Hepatocyte (in vitro differentiated cells): ENCODE data around the gene NAT10. TPM values are rescaled to one million over a fixed set of nuclear protein-coding genes. Genes with fewer than 3 reads are reported as not detected.

Source experiments
- DNase-seq: peaks from one replicate; pipeline ENCODE4 v3.0.0-alpha.2; 2016; ENCODE audit warnings: low spot score
- H2AFZ ChIP-seq: fragments of 200-600 bp; sonication (generic); 2 replicates; pipeline ENCODE4 v1.6.0; 2016; ENCODE audit warnings: antibody characterized with exemption, mild to moderate bottlenecking
- H3K27ac ChIP-seq: fragments of 200-600 bp; sonication (generic); 2 replicates; pipeline ENCODE4 v1.5.1; 2016; ENCODE audit warnings: mild to moderate bottlenecking
- H3K27me3 ChIP-seq: fragments of 200-600 bp; sonication (generic); 2 replicates; pipeline ENCODE4 v1.6.1; 2016
- H3K36me3 ChIP-seq: fragments of 200-600 bp; sonication (generic); replicated peaks from 2 replicates; pipeline ENCODE4 v1.5.1; 2016; ENCODE audit warnings: low read depth; ENCODE audit not compliant: insufficient read depth
- H3K4me1 ChIP-seq: fragments of 200-600 bp; sonication (generic); 2 replicates; pipeline ENCODE4 v1.5.1; 2016; ENCODE audit warnings: mild to moderate bottlenecking, moderate library complexity; ENCODE audit not compliant: insufficient read depth
- H3K4me2 ChIP-seq: fragments of 200-600 bp; sonication (generic); 2 replicates; pipeline ENCODE4 v1.6.0; 2016
- H3K4me3 ChIP-seq: fragments of 200-600 bp; sonication (generic); 2 replicates; pipeline ENCODE4 v1.5.1; 2016; ENCODE audit warnings: mild to moderate bottlenecking
- H3K79me2 ChIP-seq: fragments of 200-600 bp; sonication (generic); 2 replicates; pipeline ENCODE4 v1.6.0; 2017; ENCODE audit warnings: mild to moderate bottlenecking
- H3K9me2 ChIP-seq: fragments of 200-600 bp; sonication (generic); replicated peaks from 2 replicates; pipeline ENCODE4 v1.6.0; 2017; ENCODE audit warnings: mild to moderate bottlenecking; ENCODE audit not compliant: insufficient read depth
- H3K9me3 ChIP-seq: fragments of 200-600 bp; sonication (generic); 2 replicates; pipeline ENCODE4 v1.5.1; 2016; ENCODE audit warnings: low read depth, mild to moderate bottlenecking
- H4K20me1 ChIP-seq: fragments of 200-600 bp; sonication (generic); 2 replicates; pipeline ENCODE4 v1.6.0; 2016; ENCODE audit warnings: mild to moderate bottlenecking; ENCODE audit not compliant: insufficient read depth, poor library complexity, severe bottlenecking
- CTCF ChIP-seq: fragments of 200-600 bp; sonication (generic); IDR thresholded peaks from 2 replicates; pipeline ENCODE4 v1.5.1; 2016; ENCODE audit warnings: antibody characterized with exemption, mild to moderate bottlenecking; ENCODE audit not compliant: poor library complexity
- EZH2 ChIP-seq: fragments of 200-600 bp; sonication (generic); IDR thresholded peaks from 2 replicates; pipeline ENCODE4 v1.6.1; 2016; ENCODE audit warnings: antibody characterized with exemption, mild to moderate bottlenecking, borderline replicate concordance
- EZH2phosphoT487 ChIP-seq: fragments of 200-600 bp; sonication (generic); IDR thresholded peaks from one replicate; pipeline ENCODE4 v1.6.1; 2018; ENCODE audit warnings: antibody characterized with exemption, mild to moderate bottlenecking, low read depth, moderate library complexity; ENCODE audit not compliant: unreplicated experiment, severe bottlenecking
- WGBS: methylation state at CpG from one replicate; pipeline ENCODE4 v1.1.6; 2016; ENCODE audit warnings: low lambda C conversion rate; ENCODE audit errors: missing lambda C conversion rate; 5-methylcytosine and 5-hydroxymethylcytosine counted together
- polyA plus RNA-seq: library from polyadenylated mRNA; unstranded; fragments of >200 nt; fragmentation: Nextera tagmentation; extraction: Ambion mirVana; gene quantifications from 2 replicates; pipeline ENCODE4 v1.2.1, GENCODE V29; 2016
- total RNA-seq: library from RNA; depleted of rRNA; stranded (reverse); fragments of >200 nt; gene quantifications from 2 replicates; pipeline ENCODE4 v1.2.3, GENCODE V29; 2014

Gene NAT10
- total and polyA plus RNA-seq, 2 experiments from 2014 or later = 18.3 to 20.5 TPM

- H2AFZ ChIP-seq = no peak overlapping the region
- no peaks in the 10 kb centered on the region for H3K9me2 ChIP-seq
- H4K20me1 ChIP-seq = no peaks in the 10 kb centered on the region
- no peak for TF ChIP-seq EZH2phosphoT487
- no peak for TF ChIP-seq CTCF
- no peak for TF ChIP-seq EZH2
- no peaks in the 10 kb centered on the region for H3K27me3 ChIP-seq
- WGBS = 94% methylated on average over 2 of the region's 2 CpGs
- DNase-seq = no peak
- no peaks in the 10 kb centered on the region for H3K36me3 ChIP-seq
- H3K27ac ChIP-seq = no peak overlapping the region
- no peaks in the 10 kb centered on the region for H3K79me2 ChIP-seq
- H3K4me2 ChIP-seq = no peak overlapping the region
- H3K4me3 ChIP-seq = no peak overlapping the region
- peaks cover 39% of the 10 kb centered on the region for H3K4me1 ChIP-seq
- no peaks in the 10 kb centered on the region for H3K9me3 ChIP-seq
Measured at GRCh38 chr11:34182425-34182824, 77.0 kb downstream of the NAT10 start.

- no peaks in the 10 kb centered on the region for H3K79me2 ChIP-seq
- H2AFZ ChIP-seq = no peak overlapping the region
- no peaks in the 10 kb centered on the region for H3K27me3 ChIP-seq
- TF ChIP-seq EZH2 (no peak), EZH2phosphoT487 (no peak), CTCF (no peak)
- DNase-seq = no peak
- H3K4me1 ChIP-seq = peaks cover 41% of the 10 kb centered on the region
- H3K36me3 ChIP-seq = no peaks in the 10 kb centered on the region
- no peak overlapping the region for H3K4me2 ChIP-seq
- no peaks in the 10 kb centered on the region for H3K9me3 ChIP-seq
- 96% methylated on average over 13 of the region's 13 CpGs for WGBS
- H3K27ac ChIP-seq = no peak overlapping the region
- H4K20me1 ChIP-seq = no peaks in the 10 kb centered on the region
- H3K9me2 ChIP-seq = no peaks in the 10 kb centered on the region
- no peak overlapping the region for H3K4me3 ChIP-seq
Measured at GRCh38 chr11:34182921-34183685, 77.7 kb downstream of the NAT10 start.

- no peak overlapping the region for H3K4me3 ChIP-seq
- no peaks in the 10 kb centered on the region for H3K79me2 ChIP-seq
- no peak overlapping the region for H2AFZ ChIP-seq
- no peaks in the 10 kb centered on the region for H4K20me1 ChIP-seq
- H3K9me3 ChIP-seq = no peaks in the 10 kb centered on the region
- WGBS = 84% methylated on average over 9 of the region's 9 CpGs
- H3K9me2 ChIP-seq = no peaks in the 10 kb centered on the region
- no peaks in the 10 kb centered on the region for H3K36me3 ChIP-seq
- no peak for DNase-seq
- no peak overlapping the region for H3K27ac ChIP-seq
- H3K27me3 ChIP-seq = no peaks in the 10 kb centered on the region
- H3K4me2 ChIP-seq = no peak overlapping the region
- TF ChIP-seq EZH2 (no peak), EZH2phosphoT487 (no peak), CTCF (no peak)
- peaks cover 47% of the 10 kb centered on the region for H3K4me1 ChIP-seq
Measured at GRCh38 chr11:34183848-34184391, 78.5 kb downstream of the NAT10 start.
